ENCODE measurements around the gene DPP10.

Gene DPP10

GRCh38 chr2:115171751-115172150, 729.3 kb downstream of the DPP10 start:
- DNase-seq (ENCODE audit: low read depth), result no peak
- H3K4me3 ChIP-seq (ENCODE audit: low read depth, low read length), result no peak overlapping the region

DNA sequence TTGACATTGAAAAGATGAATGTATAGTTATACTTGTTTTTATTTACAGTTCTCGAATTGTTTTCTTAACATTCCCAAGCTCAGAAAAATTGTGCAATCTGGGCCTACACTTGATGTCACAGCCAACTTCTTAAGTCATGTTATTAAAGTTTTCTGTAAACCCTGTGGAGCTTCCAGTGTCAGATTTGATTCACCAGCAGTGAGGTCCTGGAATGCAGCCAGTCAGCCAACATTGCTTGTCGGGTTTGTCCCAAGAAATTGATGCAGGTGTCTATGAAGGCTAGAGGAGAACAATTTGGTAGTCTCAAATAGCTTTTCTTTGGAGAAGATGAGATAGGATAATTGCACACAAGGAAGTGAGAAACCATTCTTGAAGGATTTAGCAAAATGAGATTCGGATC, 732.2 kb downstream of the DPP10 start:
- DNase-seq (ENCODE audit: low read depth), result no peak
- H3K4me3 ChIP-seq (ENCODE audit: low read depth, low read length), result no peak overlapping the region

More at GRCh38 chr2:115171751-115172150, 729.3 kb downstream of the DPP10 start:
- no peak for TF ChIP-seq CTCF (IDR thresholded peaks at IDR 0.05; ENCODE audit: control insufficient read depth, extremely low read depth, insufficient read depth)

GRCh38 chr2:115183144-115183543, 740.7 kb downstream of the DPP10 start:
- TF ChIP-seq CTCF (IDR thresholded peaks at IDR 0.05; ENCODE audit: control insufficient read depth, extremely low read depth, insufficient read depth), result 0 out of 2 replicates have a peak, but pooled peaks have one; percentile 13
- DNase-seq (ENCODE audit: low read depth), result no peak
- H3K4me3 ChIP-seq (ENCODE audit: low read depth, low read length), result no peak overlapping the region

More for the DNA sequence above, 732.2 kb downstream of the DPP10 start:
- TF ChIP-seq CTCF (IDR thresholded peaks at IDR 0.05; ENCODE audit: control insufficient read depth, extremely low read depth, insufficient read depth), result no peak

DNA sequence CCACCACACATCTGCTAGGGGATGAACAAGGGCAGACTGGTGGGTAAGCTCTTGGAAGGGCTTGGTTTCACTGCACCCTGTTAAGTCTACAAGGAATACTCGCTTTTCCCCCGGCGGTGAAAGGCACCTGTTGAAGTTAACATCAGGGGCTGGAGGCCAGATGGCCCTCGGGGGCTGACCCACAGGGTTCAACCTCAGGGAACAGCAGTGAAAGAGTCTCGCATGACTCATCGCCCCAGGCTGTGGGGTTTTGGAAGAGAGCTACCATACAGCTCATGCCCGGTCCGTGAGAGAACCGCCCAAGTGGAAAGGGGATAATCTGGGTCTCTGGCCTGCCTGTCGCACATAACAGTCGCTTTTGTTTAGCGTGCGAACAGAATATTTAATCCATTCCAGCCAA, 748.0 kb downstream of the DPP10 start:
- no peak for TF ChIP-seq CTCF (IDR thresholded peaks at IDR 0.05; ENCODE audit: control insufficient read depth, extremely low read depth, insufficient read depth)
- no peak for DNase-seq (ENCODE audit: low read depth)
- H3K4me3 ChIP-seq (ENCODE audit: low read depth, low read length), result no peak overlapping the region

DNA sequence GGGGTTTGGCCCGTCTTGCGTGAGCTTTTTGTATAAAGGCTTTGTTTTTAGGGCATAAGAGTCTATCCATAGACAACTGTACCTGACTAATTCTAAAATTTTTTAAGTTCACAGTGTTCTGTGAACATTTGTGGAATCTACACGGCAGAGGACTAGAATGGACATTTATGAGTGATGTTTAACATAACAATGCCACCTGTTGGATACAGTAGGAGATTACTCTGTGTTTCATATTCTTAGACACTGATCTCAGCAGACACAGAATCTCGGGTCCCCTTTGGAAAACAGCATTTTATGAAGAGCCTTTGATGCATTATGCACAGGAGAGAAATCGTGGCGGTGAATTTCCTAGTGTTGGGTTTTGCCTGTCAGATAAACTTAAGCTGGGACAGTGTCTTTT, 752.2 kb downstream of the DPP10 start:
- peak; percentile 26; the same call in 1 of the 2 replicates for TF ChIP-seq CTCF (IDR thresholded peaks at IDR 0.05; ENCODE audit: control insufficient read depth, extremely low read depth, insufficient read depth)
- H3K4me3 ChIP-seq (ENCODE audit: low read depth, low read length), result no peak overlapping the region
- DNase-seq (ENCODE audit: low read depth), result no peak

GRCh38 chr2:115196587-115196986, 754.1 kb downstream of the DPP10 start:
- H3K4me3 ChIP-seq (ENCODE audit: low read depth, low read length), result no peak overlapping the region
- no peak for DNase-seq (ENCODE audit: low read depth)
- no peak for TF ChIP-seq CTCF (IDR thresholded peaks at IDR 0.05; ENCODE audit: control insufficient read depth, extremely low read depth, insufficient read depth)

GRCh38 chr2:115199966-115200365, 757.5 kb downstream of the DPP10 start:
- no peak for DNase-seq (ENCODE audit: low read depth)
- TF ChIP-seq CTCF (IDR thresholded peaks at IDR 0.05; ENCODE audit: control insufficient read depth, extremely low read depth, insufficient read depth), result no peak
- H3K4me3 ChIP-seq (ENCODE audit: low read depth, low read length), result no peak overlapping the region
